Measurements from ENCODE around the gene PPIF. TPM values are rescaled to one million over a fixed set of nuclear protein-coding genes. Genes with fewer than 3 reads are reported as not detected.

The PPIF gene
- total RNA-seq, 1 donor = 39.1 TPM

GRCh38 chr10:79356104-79356503, 8.8 kb downstream of the PPIF start:
- Histone ChIP-seq H3K36me3 (ENCODE audit: insufficient read depth, low read length) (peaks cover 45% of the 10 kb centered on the region), H3K4me3 (ENCODE audit: insufficient read depth, low read length) (no peak overlapping the region), H2AFZ (ENCODE audit: low read length) (no peak overlapping the region), H4K20me1 (ENCODE audit: insufficient read depth, low read length) (peaks cover 33% of the 10 kb centered on the region), H3K79me2 (ENCODE audit: insufficient read depth, low read length) (peaks cover 17% of the 10 kb centered on the region), H3K4me1 (ENCODE audit: insufficient read depth, low read length) (no peaks in the 10 kb centered on the region), H3K27me3 (ENCODE audit: insufficient read depth, low read length) (no peaks in the 10 kb centered on the region), H3K9me3 (ENCODE audit: low read depth, low read length) (no peaks in the 10 kb centered on the region), H3K27ac (ENCODE audit: low read depth, low read length) (no peak overlapping the region), H3K4me2 (ENCODE audit: insufficient read depth, low read length) (no peak overlapping the region)
- no peak for TF ChIP-seq CTCF (IDR thresholded peaks at IDR 0.05; ENCODE audit: extremely low read depth, low read depth, low read length)
- DNase-seq (ENCODE audit: insufficient read length, low spot score, missing footprints) = no peak

- no peaks in the 10 kb centered on the region for H3K27me3 ChIP-seq (ENCODE audit: insufficient read depth, low read length)
- no peak for DNase-seq (ENCODE audit: insufficient read length, low spot score, missing footprints)
- TF ChIP-seq CTCF (IDR thresholded peaks at IDR 0.05; ENCODE audit: extremely low read depth, low read depth, low read length) = no peak
- H3K4me2 ChIP-seq (ENCODE audit: insufficient read depth, low read length) = no peak overlapping the region
- H4K20me1 ChIP-seq (ENCODE audit: insufficient read depth, low read length) = peaks cover 26% of the 10 kb centered on the region
- peaks cover 34% of the 10 kb centered on the region for H3K36me3 ChIP-seq (ENCODE audit: insufficient read depth, low read length)
- H3K27ac ChIP-seq (ENCODE audit: low read depth, low read length) = no peak overlapping the region
- H2AFZ ChIP-seq (ENCODE audit: low read length) = no peak overlapping the region
- peaks cover 8% of the 10 kb centered on the region for H3K79me2 ChIP-seq (ENCODE audit: insufficient read depth, low read length)
- no peaks in the 10 kb centered on the region for H3K9me3 ChIP-seq (ENCODE audit: low read depth, low read length)
- peaks cover 4% of the 10 kb centered on the region for H3K4me1 ChIP-seq (ENCODE audit: insufficient read depth, low read length)
- H3K4me3 ChIP-seq (ENCODE audit: insufficient read depth, low read length) = no peak overlapping the region
Observed at GRCh38 chr10:79357180-79357579, 9.9 kb downstream of the PPIF start.

GRCh38 chr10:79358811-79359210, 11.5 kb downstream of the PPIF start:
- no peak overlapping the region for H3K4me2 ChIP-seq (ENCODE audit: insufficient read depth, low read length)
- H3K27ac ChIP-seq (ENCODE audit: low read depth, low read length) = no peak overlapping the region
- no peak for TF ChIP-seq CTCF (IDR thresholded peaks at IDR 0.05; ENCODE audit: extremely low read depth, low read depth, low read length)
- no peaks in the 10 kb centered on the region for H3K9me3 ChIP-seq (ENCODE audit: low read depth, low read length)
- peaks cover 9% of the 10 kb centered on the region for H4K20me1 ChIP-seq (ENCODE audit: insufficient read depth, low read length)
- no peak overlapping the region for H2AFZ ChIP-seq (ENCODE audit: low read length)
- peaks cover 18% of the 10 kb centered on the region for H3K36me3 ChIP-seq (ENCODE audit: insufficient read depth, low read length)
- DNase-seq (ENCODE audit: insufficient read length, low spot score, missing footprints) = no peak
- H3K4me3 ChIP-seq (ENCODE audit: insufficient read depth, low read length) = no peak overlapping the region
- H3K79me2 ChIP-seq (ENCODE audit: insufficient read depth, low read length) = peaks cover 1% of the 10 kb centered on the region
- H3K27me3 ChIP-seq (ENCODE audit: insufficient read depth, low read length) = no peaks in the 10 kb centered on the region
- peaks cover 4% of the 10 kb centered on the region for H3K4me1 ChIP-seq (ENCODE audit: insufficient read depth, low read length)

GRCh38 chr10:79359816-79360498, 12.7 kb downstream of the PPIF start:
- H3K9me3 ChIP-seq (ENCODE audit: low read depth, low read length) = peaks cover 4% of the 10 kb centered on the region
- H2AFZ ChIP-seq (ENCODE audit: low read length) = no peak overlapping the region
- H3K79me2 ChIP-seq (ENCODE audit: insufficient read depth, low read length) = no peaks in the 10 kb centered on the region
- H3K36me3 ChIP-seq (ENCODE audit: insufficient read depth, low read length) = peaks cover 7% of the 10 kb centered on the region
- no peak overlapping the region for H3K27ac ChIP-seq (ENCODE audit: low read depth, low read length)
- H3K4me2 ChIP-seq (ENCODE audit: insufficient read depth, low read length) = no peak overlapping the region
- H3K4me1 ChIP-seq (ENCODE audit: insufficient read depth, low read length) = peaks cover 4% of the 10 kb centered on the region
- no peaks in the 10 kb centered on the region for H3K27me3 ChIP-seq (ENCODE audit: insufficient read depth, low read length)
- no peak for TF ChIP-seq CTCF (IDR thresholded peaks at IDR 0.05; ENCODE audit: extremely low read depth, low read depth, low read length)
- no peak for DNase-seq (ENCODE audit: insufficient read length, low spot score, missing footprints)
- H4K20me1 ChIP-seq (ENCODE audit: insufficient read depth, low read length) = no peaks in the 10 kb centered on the region
- H3K4me3 ChIP-seq (ENCODE audit: insufficient read depth, low read length) = no peak overlapping the region

Measured in osteoblast (primary cell).